Muscle of leg (tissue), 11 donors: ENCODE data around the gene CAPN2. TPM values are rescaled to one million over a fixed set of nuclear protein-coding genes. Genes with fewer than 3 reads are reported as not detected.

Experiments
- DNase-seq: peaks from one replicate; pipeline ENCODE4 v3.0.0; 2013
- H3K27ac ChIP-seq: one replicate; pipeline ENCODE4 v1.5.1; 2013; ENCODE audit warnings: mild to moderate bottlenecking, low read length, control low read depth
- H3K27me3 ChIP-seq: one replicate; pipeline ENCODE4 v1.6.1; 2013; ENCODE audit warnings: low read length; ENCODE audit not compliant: control insufficient read depth, insufficient read depth
- H3K36me3 ChIP-seq: one replicate; pipeline ENCODE4 v1.6.1; 2013; ENCODE audit warnings: low read length; ENCODE audit not compliant: control insufficient read depth, insufficient read depth
- H3K4me1 ChIP-seq: one replicate; pipeline ENCODE4 v1.6.1; 2013; ENCODE audit warnings: low read length; ENCODE audit not compliant: control insufficient read depth, insufficient read depth
- H3K4me3 ChIP-seq: one replicate; pipeline ENCODE4 v1.5.1; 2013; ENCODE audit warnings: low read length, control low read depth
- H3K9me3 ChIP-seq: replicated peaks from 2 replicates; pipeline ENCODE4 v1.6.1; 2013; ENCODE audit warnings: low read depth, low read length; ENCODE audit not compliant: control insufficient read depth
- WGBS: methylation state at CpG from one replicate; pipeline ENCODE4 v1.1.5; 2013; ENCODE audit warnings: missing lambda C conversion rate; ENCODE audit not compliant: insufficient coverage; 5-methylcytosine and 5-hydroxymethylcytosine counted together
- polyA plus RNA-seq, 8 donors: library from polyadenylated mRNA; unstranded; fragments of 120-200 nt; gene quantifications; one replicate each; pipeline versions ENCODE4 v1.2.1 to v1.2.3, GENCODE V29; 2013; ENCODE audit warnings: inconsistent platforms in 1 of 8, low replicate concordance in 1 of 8; ENCODE audit not compliant: insufficient read length in 8 of 8, insufficient read depth in 1 of 8
- total RNA-seq: library from RNA; stranded (reverse); fragments of 120-200 nt; gene quantifications from one replicate; pipeline ENCODE4 v1.2.4, GENCODE V29; 2013

The CAPN2 gene
- total and polyA plus RNA-seq, 9 donors: 82.6 to 130 (median 99.1) TPM

DNA sequence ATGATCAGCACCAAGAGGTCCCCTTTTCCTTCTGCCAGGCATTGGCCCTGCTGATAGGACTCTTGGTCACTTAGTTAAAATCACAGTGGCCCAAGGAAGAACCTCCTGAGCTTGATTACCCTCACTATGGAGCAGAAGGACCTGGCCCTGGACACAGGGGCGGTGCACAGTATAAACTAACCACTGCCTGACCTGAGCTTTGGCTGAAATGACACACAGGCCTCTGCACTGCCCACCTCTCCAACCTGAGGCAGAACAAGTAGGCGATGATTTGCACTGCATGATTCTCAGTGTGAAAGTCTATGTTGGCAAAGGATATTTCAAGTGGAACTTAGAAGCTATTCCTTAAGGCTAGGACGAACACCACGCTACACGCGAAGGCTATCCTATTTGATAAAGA lies 48.5 kb downstream of the CAPN2 start:
- WGBS: 80% methylated on average over 1 of the region's 6 CpGs
- Histone ChIP-seq H3K4me1 (peaks cover 17% of the 10 kb centered on the region), H3K27ac (no peak overlapping the region), H3K4me3 (no peak overlapping the region), H3K9me3 (no peaks in the 10 kb centered on the region), H3K27me3 (no peaks in the 10 kb centered on the region), H3K36me3 (peaks cover 86% of the 10 kb centered on the region)
- no peak for DNase-seq

DNA sequence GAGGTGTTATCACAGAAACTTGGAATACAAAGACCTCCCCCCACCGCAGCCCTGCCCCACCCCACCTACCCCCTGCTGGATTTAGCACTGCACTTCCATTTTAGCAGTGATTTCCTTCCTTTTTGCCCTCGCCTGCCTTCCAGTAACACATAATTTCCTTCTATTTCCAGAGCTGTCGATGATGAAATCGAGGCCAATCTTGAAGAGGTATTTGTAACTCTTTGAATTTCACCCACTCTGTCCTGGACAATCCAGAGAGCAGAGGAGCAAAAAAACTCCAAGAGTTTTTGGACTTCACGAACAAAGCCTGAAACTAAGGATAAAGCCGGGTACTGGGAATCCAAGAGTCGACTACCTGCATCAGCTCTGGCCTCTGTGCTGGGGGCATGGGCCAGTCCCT lies 49.1 kb downstream of the CAPN2 start:
- H3K27ac ChIP-seq: no peak overlapping the region
- no peak overlapping the region for H3K4me3 ChIP-seq
- no peak for DNase-seq
- peaks cover 20% of the 10 kb centered on the region for H3K4me1 ChIP-seq
- H3K9me3 ChIP-seq: no peaks in the 10 kb centered on the region
- no peaks in the 10 kb centered on the region for H3K27me3 ChIP-seq
- 83% methylated on average over 7 of the region's 7 CpGs for WGBS
- H3K36me3 ChIP-seq: peaks cover 83% of the 10 kb centered on the region

DNA sequence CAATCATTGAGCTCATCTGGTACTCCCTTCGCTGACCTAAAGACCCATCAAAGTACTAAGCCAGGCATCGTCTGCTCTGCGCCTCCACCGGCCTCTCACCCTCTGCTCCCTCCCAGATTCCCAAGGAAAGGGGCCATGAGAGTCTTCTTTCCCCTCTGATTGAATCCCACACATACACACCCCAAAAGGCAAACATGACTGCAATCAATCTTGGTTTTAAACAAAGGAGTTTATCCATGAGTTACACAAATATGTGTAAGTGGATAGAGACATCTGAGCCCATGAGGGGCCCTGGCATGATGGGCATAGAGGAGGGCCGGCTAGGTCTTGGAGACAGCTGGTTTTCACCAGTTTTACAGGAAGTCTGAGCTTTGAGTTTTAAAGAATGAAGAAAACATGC lies 50.9 kb downstream of the CAPN2 start:
- Histone ChIP-seq H3K36me3 (peaks cover 69% of the 10 kb centered on the region), H3K27me3 (no peaks in the 10 kb centered on the region), H3K9me3 (no peaks in the 10 kb centered on the region), H3K4me1 (peaks cover 20% of the 10 kb centered on the region), H3K4me3 (no peak overlapping the region), H3K27ac (no peak overlapping the region)
- DNase-seq: no peak
- 100% methylated on average over 1 of the region's 5 CpGs for WGBS

DNA sequence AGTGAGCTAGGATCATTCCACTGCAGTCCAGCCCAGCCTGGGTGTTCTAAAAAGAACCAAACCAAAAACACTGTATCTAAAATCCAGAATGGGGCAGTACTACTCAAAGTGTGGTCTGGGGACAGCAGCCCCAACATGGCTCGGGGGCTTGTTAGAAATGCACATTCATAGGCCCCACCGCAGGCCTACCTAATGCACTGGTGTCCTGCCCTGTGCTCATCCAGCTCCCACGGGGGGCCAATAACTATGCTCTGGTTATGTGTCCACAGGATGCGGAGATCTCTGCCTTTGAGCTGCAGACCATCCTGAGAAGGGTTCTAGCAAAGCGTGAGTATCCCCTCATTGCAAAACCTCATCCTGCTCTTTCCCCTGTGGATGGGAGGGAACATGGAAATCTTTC lies 51.5 kb downstream of the CAPN2 start:
- Histone ChIP-seq H3K4me3 (no peak overlapping the region), H3K36me3 (peaks cover 67% of the 10 kb centered on the region), H3K4me1 (peaks cover 20% of the 10 kb centered on the region), H3K27me3 (no peaks in the 10 kb centered on the region), H3K27ac (no peak overlapping the region), H3K9me3 (no peaks in the 10 kb centered on the region)
- WGBS: 94% methylated on average over 3 of the region's 5 CpGs
- DNase-seq: no peak

DNA sequence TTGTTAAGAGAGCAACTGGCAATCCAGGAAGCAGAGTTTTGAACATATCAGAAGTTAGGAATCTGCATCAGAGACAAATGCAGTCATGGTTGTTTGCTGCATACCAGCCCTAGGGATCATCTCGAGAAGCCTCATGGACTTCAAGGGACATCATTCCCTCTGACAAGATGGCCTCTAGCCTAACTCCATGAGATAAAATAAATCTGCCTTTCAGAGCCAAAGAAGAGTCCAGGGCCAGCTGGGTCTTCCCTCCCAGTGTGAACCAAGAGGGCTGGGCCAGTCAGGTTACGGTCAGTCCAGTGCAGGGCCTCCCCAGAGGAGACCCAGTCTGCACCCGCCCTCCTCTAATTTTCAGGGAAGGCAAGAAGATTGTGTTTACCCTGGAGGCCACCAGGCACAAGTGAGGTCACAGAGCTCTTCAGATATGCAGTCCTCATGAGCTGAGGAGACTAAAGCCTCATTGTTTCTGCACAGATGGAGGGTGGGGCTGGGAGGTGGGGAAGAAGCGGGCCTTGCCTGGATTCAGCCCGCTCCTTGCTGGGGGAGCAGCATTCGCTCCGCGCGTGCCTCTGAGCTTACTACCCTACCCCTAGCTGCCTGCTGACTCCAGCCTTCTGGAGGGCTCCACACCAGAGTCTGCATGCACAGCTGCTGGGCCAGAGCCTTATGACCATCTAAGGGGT lies 52.8 kb downstream of the CAPN2 start:
- Histone ChIP-seq H3K4me1 (peaks cover 20% of the 10 kb centered on the region), H3K36me3 (peaks cover 67% of the 10 kb centered on the region), H3K9me3 (no peaks in the 10 kb centered on the region), H3K27me3 (no peaks in the 10 kb centered on the region), H3K27ac (peak overlapping the region; percentile 88), H3K4me3 (no peak overlapping the region)
- WGBS: 38% methylated on average over 8 of the region's 9 CpGs
- peak; percentile 80 for DNase-seq

DNA sequence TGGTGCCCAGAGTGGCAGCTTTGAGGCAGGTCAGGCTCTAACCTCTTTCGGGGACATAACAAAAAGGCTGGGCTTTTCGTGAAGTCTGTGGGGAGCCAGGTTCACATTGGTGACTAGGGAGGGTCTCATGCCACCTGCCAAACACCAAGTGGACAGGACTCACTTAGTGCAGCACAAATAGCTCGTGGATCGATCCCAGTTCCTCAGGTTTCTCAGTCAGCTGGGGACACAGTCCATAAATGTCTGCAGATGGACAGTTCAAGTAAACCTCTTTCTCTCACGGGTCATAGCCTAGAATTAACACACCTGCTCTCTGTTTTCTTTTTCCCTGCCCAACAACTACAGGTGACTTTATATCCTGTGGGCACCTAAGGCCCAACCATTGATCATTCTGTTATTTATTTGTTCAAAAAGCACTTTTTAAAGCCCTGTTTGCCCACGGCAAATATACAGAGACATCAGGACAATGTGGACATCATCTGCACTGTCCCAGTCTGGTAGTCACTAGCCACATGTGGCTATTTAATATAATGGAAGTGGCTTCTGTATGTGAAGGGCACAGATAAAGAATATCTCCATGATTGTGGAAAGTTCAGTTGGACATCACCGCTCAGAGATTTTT lies 53.5 kb downstream of the CAPN2 start:
- peaks cover 67% of the 10 kb centered on the region for H3K36me3 ChIP-seq
- 64% methylated on average over 5 of the region's 7 CpGs for WGBS
- peaks cover 20% of the 10 kb centered on the region for H3K4me1 ChIP-seq
- no peaks in the 10 kb centered on the region for H3K27me3 ChIP-seq
- no peak overlapping the region for H3K4me3 ChIP-seq
- no peaks in the 10 kb centered on the region for H3K9me3 ChIP-seq
- no peak for DNase-seq
- peak overlapping the region; percentile 88 for H3K27ac ChIP-seq

DNA sequence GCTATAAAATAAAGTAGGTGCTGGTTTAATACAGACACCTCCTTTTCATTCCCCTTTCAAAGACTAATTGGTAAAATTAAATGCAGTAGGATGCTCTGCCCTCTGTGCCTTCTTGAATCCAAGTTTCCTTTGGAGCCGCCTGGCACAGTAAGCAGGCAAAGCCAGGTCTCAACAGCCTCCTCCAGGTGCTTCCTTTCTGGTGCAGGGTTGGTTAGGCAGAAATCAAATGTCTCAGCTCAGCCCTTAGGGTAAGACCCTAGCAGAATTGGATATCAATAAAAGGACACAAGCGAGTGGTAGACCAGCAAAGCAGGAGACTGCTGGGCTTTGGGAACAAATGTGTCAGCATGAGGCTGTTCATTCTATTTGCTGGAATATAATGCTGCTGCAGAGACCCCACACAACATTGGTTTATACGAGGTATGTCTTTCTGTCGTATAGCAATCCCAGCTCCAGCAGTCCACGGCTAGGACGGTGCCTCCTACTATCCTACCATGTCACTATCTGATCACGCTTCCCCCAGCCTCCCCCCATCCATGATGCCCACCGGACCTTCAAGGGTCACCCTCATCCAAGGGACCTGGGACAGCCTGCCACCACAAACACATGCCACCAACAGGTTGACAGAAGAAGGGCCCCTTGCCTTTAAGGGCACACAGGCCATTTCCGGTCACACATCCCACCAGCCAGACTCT lies 58.4 kb downstream of the CAPN2 start:
- H3K9me3 ChIP-seq: no peaks in the 10 kb centered on the region
- H3K36me3 ChIP-seq: peaks cover 59% of the 10 kb centered on the region
- H3K4me1 ChIP-seq: peaks cover 22% of the 10 kb centered on the region
- H3K4me3 ChIP-seq: no peak overlapping the region
- 89% methylated on average over 5 of the region's 9 CpGs for WGBS
- no peak for DNase-seq
- no peaks in the 10 kb centered on the region for H3K27me3 ChIP-seq
- peak overlapping the region; percentile 79 for H3K27ac ChIP-seq

DNA sequence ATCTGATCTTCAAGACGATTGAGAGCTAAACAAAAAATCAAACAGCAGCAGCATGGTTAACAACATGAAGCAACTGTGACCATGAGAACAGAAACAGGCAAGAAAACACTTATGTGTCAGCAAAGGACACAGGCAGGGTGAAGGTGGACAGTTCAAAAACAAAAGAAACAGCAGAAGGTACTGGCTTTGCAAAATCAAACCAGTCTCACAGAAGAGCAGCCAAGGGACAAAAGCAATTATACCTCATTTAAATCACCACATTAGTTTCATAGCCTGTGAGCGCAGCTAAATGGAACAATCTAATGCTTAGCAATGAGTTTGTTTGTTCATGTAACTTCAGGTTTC lies 59.1 kb downstream of the CAPN2 start:
- H3K36me3 ChIP-seq: peaks cover 62% of the 10 kb centered on the region
- H3K27me3 ChIP-seq: no peaks in the 10 kb centered on the region
- no peaks in the 10 kb centered on the region for H3K9me3 ChIP-seq
- no peak for DNase-seq
- H3K4me1 ChIP-seq: peaks cover 23% of the 10 kb centered on the region
- peak overlapping the region; percentile 79 for H3K27ac ChIP-seq
- WGBS: no CpG with 5 or more reads among the region's 2 CpGs
- no peak overlapping the region for H3K4me3 ChIP-seq

DNA sequence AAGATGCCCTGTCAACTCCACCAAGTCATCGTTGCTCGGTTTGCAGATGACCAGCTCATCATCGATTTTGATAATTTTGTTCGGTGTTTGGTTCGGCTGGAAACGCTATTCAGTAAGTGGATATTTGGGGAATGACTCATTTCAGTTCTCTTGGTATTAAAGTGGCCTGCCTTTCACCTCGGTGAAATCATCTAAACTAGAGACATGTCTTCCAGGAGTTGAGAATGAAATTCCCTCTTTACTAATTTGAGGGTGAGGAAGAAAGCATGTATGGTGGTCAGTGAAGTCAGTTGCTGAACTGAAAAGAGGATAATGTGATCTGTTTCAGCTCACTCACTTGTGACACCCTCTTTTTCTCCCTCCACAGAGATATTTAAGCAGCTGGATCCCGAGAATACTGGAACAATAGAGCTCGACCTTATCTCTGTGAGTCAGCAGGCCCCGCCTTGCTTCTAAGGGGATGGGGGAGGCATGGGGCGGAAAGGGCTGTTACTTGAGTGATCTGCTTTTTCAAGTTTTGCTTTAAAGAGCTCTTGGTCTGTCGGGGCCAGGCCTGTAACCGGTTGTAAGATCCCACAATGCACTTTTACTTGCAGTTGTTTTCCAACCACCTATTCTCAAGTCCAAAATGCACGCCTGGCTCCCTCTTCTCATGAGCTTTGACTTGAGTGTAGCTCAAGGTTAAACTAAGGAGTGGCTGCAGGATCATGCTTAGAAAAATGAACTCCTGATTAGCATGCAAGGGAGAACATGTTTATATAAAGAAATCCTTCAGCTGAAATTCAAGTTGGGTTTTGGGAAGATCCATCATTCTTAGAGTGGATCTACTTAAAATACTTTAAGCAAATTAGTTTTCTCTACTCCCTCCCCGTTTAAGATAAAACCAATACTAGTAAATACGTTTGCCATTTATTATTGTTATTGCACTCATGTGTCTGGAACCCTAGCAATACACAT lies 59.8 kb downstream of the CAPN2 start:
- Histone ChIP-seq H3K4me1 (peaks cover 23% of the 10 kb centered on the region), H3K9me3 (no peaks in the 10 kb centered on the region), H3K36me3 (peaks cover 63% of the 10 kb centered on the region), H3K27me3 (no peaks in the 10 kb centered on the region), H3K27ac (peak overlapping the region; percentile 79), H3K4me3 (no peak overlapping the region)
- 8% methylated on average over 2 of the region's 16 CpGs for WGBS
- peak; percentile 87 for DNase-seq

DNA sequence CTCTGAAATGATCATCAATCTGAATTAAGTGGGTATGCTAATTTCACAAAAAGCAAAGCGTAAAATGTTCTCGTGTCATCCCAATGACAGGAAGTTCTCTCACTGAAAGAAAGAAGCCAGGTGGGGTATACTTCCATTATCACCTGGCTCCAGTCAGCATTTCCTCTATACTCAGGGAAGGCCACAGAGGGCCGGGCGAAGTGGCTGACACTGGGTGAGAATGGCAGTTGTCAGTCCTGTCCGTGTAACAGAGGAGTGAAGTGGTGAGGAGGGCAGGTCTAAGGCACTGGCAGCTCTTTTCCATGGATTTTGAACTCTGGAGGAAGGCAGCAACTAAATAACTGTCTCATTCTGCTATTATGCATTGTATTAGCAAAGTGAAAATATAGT lies 60.4 kb downstream of the CAPN2 start:
- 83% methylated on average over 1 of the region's 5 CpGs for WGBS
- Histone ChIP-seq H3K36me3 (peaks cover 70% of the 10 kb centered on the region), H3K27me3 (no peaks in the 10 kb centered on the region), H3K27ac (no peak overlapping the region), H3K9me3 (no peaks in the 10 kb centered on the region), H3K4me1 (peaks cover 23% of the 10 kb centered on the region), H3K4me3 (no peak overlapping the region)
- no peak for DNase-seq
